GM21786 (cell line): ENCODE data around the gene MUSTN1.

Experiments
- ATAC-seq: cut with Tn5 transposase; IDR thresholded peaks from one replicate; pipeline ENCODE4 v1.9.1; 2021; ENCODE audit not compliant: unreplicated experiment

MUSTN1 gene

DNA sequence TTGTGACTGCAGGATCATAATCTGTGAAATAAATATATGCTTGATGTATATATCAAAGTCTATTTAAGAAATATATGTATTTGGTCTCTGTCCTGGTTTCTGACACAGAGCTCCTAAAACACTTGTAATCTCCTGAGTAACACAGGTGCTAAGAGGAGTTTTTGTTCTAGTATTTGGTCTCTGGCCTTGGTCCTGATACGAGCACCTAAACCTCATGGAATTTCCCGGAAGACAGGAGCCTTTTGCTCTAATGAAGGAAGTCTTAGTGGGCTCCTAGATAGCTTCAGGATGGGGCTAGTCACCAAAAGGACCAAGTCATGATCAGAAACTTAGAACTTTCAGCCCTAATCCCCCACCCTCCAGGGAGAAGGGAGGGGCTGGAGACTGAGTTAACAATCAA, 19.2 kb upstream of the MUSTN1 start:
- no peak for ATAC-seq

GRCh38 chr3:52852419-52852818, 17.6 kb upstream of the MUSTN1 start:
- ATAC-seq: no peak

DNA sequence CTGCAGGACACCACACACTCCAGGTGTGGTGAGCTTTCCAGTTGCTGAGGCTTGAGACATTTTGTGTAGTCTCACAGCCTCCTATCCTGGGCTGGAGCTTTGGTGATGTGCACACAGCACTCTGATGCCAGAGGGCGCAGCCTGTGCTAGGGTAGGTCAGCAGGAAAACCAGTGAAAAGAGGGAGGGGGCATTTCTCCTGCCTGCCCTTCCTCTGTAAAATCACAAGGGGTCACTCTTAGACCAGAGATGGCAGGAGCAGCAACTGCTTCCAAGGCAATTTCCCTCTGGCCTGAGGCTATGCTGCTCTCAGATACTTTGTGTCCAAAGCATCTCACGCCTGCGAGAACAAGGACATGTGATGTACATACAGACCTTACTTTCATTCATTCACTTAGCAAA, 16.5 kb upstream of the MUSTN1 start:
- no peak for ATAC-seq

GRCh38 chr3:52849656-52850055, 14.8 kb upstream of the MUSTN1 start:
- no peak for ATAC-seq

GRCh38 chr3:52848617-52849016, 13.8 kb upstream of the MUSTN1 start:
- ATAC-seq: no peak

- ATAC-seq: no peak
These were observed 12.9 kb upstream of the MUSTN1 start for GRCh38 chr3:52847726-52848125.

GRCh38 chr3:52847241-52847640, 12.4 kb upstream of the MUSTN1 start:
- no peak for ATAC-seq

DNA sequence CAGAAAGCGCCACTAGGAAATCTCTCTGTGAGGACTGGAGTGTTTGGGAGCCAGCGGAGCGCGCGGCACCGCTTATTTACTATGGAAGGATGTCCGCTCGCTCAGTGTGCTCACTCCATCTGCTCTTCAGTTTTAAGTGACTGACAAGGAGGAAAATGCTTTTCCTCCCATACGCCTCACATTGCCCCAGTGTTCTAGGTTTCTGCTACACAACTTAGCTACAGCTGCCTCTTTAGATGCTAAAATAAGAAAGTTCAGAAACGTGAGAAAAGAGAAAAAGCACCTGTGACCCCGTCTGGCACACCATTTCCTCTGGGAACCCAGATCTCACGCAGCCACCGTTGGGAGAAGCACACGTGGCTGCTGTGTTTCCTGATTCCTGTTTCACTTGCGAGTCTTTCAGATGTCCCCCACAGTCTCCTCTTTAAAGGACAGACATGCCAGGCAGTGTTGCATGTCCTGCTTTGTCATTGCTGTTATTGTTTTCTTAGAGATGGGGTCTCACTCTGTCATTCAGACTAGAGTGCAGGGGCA, 11.7 kb upstream of the MUSTN1 start:
- ATAC-seq: no peak

DNA sequence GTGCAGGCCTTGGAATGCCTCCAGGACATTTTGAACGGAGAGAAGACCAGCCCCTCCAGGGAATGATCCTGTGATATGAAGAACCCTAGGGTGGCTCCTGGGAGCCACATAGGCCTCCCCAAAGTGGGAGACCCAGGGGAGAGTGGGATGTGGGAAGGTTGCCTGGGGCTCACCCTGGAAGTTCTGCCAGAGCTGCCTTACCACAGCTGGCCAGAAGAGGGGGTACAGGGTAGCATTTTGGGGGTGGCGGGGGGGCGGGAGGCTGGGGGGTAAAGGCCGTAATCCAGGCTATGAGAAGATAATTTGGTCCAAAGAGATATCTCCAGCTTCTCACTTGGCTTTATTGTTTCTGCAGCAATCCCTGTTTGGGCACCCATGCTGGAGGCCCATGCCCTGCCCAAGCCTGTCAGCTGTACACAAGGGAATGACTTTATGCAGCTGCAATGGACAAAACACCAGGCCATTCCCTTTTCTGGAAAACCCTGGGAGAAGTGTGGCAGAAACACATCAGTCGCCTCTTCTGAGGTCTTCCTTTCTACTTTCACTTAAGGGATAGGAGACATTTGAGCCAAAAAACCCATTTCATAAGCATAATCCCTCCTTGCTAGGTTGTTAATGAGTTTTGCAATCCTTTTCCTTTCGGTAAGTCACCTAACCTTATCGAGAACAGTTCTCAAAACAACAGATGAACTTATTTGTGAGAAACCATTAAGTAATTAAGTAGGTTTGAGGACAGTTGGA, 11.0 kb upstream of the MUSTN1 start:
- no peak for ATAC-seq

DNA sequence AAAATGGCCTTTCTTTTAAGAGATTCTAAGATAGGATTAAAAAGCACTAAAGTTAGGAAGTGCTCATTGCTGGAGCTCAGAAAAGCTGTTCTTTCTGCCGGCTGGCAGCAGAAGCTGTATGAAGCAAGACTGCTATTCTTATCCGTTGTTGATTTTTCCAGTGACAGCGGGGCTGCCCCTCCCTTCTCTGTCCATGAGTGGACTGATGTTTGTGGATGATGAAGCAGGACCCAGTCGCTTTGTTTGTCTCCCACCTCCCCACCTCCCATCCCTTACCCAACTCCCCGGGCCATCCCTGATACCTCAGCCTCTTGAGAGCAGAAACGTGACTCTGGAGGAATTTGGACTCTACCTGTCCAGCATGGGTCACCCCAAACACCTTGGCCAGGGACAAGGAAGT, 10.3 kb upstream of the MUSTN1 start:
- ATAC-seq: no peak

DNA sequence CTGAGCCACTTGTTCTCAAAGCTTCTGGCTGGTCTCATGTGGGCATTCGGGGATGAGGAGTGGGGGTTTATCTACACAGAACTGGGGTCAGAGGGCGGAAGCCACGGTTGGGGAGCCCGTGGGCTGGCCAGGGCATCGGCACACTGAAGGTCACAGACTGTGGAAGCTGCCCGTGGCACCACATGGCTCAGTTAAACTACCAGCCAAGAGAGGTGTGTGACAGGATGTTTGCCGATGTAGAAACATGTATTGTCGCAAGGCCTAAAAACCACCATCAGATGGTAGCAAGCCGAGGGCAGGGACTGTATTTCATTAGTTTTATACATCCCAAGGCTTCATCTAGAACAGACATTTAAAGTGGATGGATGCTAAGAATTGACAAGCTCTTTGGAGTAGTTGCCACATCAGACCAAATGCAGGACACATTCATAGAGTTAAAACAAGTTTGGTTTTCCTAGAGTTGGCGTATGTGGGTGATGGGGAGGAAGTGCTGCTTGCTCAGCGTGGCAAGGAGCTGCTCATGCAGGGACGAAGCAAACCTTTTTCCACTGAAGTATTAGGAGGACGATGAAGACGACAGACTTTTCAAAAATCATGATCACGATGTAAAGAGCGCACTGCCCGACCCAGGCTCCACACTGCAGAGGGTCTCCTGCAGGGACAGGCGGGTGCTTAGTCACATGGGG, 9.6 kb upstream of the MUSTN1 start:
- no peak for ATAC-seq

DNA sequence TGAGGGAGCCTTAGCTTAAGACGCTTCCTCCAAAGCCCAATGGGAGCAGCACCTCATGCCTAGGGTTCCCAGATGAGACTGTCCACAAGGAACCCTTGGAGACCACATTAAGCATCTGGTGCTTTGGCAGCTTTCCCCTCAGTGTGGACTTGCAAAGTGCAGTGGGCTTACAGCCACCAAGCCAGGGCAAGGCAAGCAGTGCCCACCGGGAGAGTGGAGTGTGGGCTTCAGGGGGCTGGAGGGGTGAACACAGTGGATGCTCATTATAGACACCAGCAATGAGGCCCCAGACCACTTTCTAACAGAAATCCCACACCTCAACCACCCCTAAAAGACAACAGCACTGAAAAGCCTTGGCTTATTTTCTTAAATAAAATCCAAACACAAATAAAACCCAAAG, 9.1 kb upstream of the MUSTN1 start:
- ATAC-seq: no peak

DNA sequence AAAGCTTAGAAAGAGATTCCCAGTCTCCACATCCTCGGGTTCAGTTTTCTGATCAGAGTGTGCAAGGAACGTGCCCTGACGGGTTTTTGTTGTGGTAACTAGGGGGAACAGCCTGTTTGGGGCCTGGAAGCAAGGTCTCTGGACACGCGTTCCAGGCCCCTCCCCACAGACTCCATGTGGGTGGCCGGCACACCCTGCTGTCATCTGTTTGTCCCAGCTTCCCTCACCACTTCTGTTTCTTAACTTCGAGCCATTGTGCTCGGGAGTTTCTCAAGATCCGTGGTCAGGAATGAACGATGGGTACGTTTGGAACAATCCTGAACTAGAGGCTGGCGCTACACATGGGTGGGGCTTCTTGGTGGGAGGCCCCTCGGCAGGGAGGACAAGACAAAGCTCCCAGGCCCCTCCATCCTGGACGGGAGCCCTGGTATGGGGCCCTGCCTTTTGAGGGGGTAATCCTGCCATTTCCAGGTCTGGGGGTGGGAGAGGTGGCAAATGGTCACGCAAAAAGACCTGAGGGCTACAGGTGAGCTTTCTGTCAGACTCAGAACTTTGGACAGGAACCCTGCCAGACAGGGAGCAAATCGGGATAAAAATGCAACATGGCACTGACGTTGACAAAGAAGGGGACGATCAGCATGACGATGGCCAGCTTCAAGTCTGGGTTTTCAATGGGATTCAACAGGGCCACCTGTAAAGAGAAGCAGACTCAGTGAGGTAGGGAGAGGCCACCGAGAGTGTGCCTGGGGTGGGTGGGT, 8.5 kb upstream of the MUSTN1 start:
- ATAC-seq: no peak

GRCh38 chr3:52842424-52842823, 7.6 kb upstream of the MUSTN1 start:
- ATAC-seq: no peak

GRCh38 chr3:52841981-52842340, 7.1 kb upstream of the MUSTN1 start:
- no peak for ATAC-seq

GRCh38 chr3:52841211-52841980, 6.6 kb upstream of the MUSTN1 start:
- peak; percentile 42 for ATAC-seq

DNA sequence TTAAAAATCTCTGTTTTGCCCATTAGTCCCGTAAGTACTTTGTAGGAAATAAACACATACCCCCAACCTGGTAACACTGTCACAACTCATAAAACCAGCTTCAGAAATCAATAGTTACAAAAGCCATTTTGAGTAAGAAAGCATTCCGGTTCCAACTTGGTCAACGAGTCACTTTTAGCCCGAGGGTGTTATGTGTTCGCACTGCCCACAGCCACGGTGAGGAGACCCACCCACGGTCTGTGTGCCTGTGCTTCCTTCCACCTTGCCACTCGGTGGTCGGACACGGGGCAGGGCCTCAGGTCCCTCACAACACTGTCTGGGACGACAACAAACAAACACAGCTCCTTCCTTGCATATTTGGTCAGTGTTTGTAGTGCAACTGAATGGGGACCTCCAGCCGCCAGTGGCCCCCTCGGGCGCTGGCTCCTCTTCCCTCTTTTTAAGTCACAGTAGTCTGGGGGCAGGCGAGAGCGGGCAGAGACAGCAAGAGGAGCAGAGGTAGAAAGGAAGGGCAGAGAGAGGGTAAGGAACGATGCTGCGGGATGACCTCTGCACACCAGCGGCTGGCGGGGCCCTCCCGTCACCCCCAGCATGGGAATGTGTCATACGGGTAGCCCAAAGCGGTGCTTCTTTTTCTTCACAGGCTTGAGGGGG, 5.2 kb upstream of the MUSTN1 start:
- ATAC-seq: no peak

DNA sequence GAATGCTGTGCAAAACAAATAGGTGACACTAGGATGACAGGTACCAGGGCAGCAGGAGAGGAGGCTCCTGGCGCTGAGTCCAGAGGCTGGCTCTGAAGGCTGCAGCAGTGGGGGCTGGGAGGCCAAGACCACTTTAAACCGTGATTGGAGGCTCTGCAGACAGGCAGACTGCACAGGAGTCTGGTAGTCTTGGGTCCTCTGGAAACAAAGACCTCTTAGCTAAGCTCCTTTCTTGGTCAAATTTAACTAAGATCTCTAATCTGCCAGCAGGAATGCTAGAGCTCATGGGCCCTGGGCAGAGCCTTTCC, 4.4 kb upstream of the MUSTN1 start:
- ATAC-seq: no peak

- no peak for ATAC-seq
These were observed 3.9 kb upstream of the MUSTN1 start for GRCh38 chr3:52838561-52839267.

- no peak for ATAC-seq
These were observed 2.2 kb upstream of the MUSTN1 start for GRCh38 chr3:52836986-52837385.
